ENCODE data around the gene ZSCAN32.

The ZSCAN32 gene

DNA sequence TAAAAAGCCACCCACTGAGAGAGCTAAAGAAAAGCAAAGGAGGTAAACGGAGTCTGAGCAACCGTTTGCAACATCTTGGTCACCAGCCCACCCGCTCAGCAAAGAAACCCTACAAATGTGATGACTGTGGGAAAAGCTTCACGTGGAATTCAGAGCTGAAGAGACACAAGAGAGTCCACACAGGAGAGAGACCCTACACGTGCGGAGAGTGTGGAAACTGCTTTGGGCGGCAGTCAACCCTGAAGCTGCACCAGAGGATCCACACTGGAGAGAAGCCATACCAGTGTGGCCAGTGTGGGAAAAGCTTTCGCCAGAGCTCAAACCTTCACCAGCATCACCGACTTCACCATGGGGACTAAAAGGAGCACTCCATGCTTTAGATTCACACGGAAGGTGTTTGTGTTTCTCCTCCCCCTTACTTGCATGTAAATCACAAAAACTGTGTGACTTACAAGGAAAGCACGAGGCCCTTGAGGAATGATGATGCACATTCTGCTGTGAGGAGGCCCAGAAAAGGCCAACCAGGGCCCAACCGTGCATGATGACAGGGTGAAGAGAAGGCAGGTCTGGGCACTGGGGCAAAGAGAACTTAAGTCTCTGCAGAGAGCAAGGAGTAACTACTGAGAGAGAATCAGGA is 7.9 kb upstream of the ZSCAN32 start:
- Histone ChIP-seq H3F3A (ENCODE audit: insufficient read depth) (no peaks in the 10 kb centered on the region), H3K27me3 (ENCODE audit: low read length) (no peaks in the 10 kb centered on the region), H3K9me3 (ENCODE audit: insufficient read depth, low read length) (peaks cover 32% of the 10 kb centered on the region; the same call in 1 of the 2 replicates), H3K4me2 (ENCODE audit: low read depth, low read length, poor library complexity, severe bottlenecking) (no peak overlapping the region), H3K79me2 (ENCODE audit: insufficient read depth, low read length) (peaks cover 4% of the 10 kb centered on the region; the same call in 1 of the 2 replicates), H3K9me2 (replicated peaks; ENCODE audit: insufficient read depth, low read length) (no peaks in the 10 kb centered on the region), H3K9ac (ENCODE audit: low read length) (no peak overlapping the region), H4K20me1 (ENCODE audit: low read depth, low read length) (no peaks in the 10 kb centered on the region), H3K36me3 (ENCODE audit: low read length) (peaks cover 58% of the 10 kb centered on the region), H2AFZ (ENCODE audit: low read depth, low read length, severe bottlenecking) (no peak overlapping the region), H3K4me3 (ENCODE audit: insufficient read depth, low read length, poor library complexity, severe bottlenecking) (no peak overlapping the region), H3K27ac (ENCODE audit: low read depth, low read length) (no peak overlapping the region)
- no peak for TF ChIP-seq EZH2phosphoT487 (conservative IDR thresholded peaks at IDR 0.05; ENCODE audit: low read length)
- TF ChIP-seq, protein P1, sequence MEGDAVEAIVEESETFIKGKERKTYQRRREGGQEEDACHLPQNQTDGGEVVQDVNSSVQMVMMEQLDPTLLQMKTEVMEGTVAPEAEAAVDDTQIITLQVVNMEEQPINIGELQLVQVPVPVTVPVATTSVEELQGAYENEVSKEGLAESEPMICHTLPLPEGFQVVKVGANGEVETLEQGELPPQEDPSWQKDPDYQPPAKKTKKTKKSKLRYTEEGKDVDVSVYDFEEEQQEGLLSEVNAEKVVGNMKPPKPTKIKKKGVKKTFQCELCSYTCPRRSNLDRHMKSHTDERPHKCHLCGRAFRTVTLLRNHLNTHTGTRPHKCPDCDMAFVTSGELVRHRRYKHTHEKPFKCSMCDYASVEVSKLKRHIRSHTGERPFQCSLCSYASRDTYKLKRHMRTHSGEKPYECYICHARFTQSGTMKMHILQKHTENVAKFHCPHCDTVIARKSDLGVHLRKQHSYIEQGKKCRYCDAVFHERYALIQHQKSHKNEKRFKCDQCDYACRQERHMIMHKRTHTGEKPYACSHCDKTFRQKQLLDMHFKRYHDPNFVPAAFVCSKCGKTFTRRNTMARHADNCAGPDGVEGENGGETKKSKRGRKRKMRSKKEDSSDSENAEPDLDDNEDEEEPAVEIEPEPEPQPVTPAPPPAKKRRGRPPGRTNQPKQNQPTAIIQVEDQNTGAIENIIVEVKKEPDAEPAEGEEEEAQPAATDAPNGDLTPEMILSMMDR (IDR thresholded peaks at IDR 0.05; ENCODE audit: insufficient read depth, low read length, poor library complexity, severe bottlenecking), result no peak

DNA sequence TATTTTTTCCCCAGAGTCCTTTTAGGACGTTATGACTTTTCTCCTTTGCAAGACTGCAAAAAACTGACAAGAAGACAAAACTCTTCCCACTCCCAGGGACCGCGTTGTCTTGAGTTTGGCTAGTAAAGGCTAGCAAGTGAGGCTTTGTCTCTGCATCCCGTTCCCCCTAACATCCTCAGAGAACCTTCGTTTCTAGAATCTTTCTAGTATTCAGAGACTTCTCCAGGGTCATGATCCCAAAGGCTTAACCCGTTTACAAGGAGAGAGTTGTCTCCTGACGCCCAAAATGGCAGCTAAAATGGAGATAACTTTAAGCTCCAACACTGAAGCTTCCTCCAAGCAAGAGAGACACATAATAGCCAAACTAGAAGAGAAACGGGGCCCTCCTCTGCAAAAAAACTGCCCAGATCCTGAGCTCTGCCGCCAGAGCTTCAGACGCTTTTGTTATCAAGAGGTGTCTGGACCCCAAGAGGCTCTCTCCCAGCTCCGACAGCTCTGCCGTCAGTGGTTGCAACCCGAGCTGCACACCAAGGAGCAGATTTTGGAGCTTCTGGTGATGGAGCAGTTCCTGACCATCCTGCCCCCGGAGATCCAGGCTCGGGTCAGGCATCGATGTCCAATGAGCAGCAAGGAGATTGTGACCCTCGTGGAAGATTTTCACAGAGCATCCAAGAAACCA is 1.1 kb upstream of the ZSCAN32 start:
- Histone ChIP-seq H4K20me1 (ENCODE audit: low read depth, low read length) (no peaks in the 10 kb centered on the region), H3K4me3 (ENCODE audit: insufficient read depth, low read length, poor library complexity, severe bottlenecking) (peak overlapping the region; percentile 63), H3K9me2 (replicated peaks; ENCODE audit: insufficient read depth, low read length) (no peaks in the 10 kb centered on the region), H3K36me3 (ENCODE audit: low read length) (peaks cover 29% of the 10 kb centered on the region), H3K27ac (ENCODE audit: low read depth, low read length) (peak overlapping the region; percentile 42), H3K4me2 (ENCODE audit: low read depth, low read length, poor library complexity, severe bottlenecking) (peak overlapping the region; percentile 82), H3K79me2 (ENCODE audit: insufficient read depth, low read length) (peaks cover 58% of the 10 kb centered on the region), H2AFZ (ENCODE audit: low read depth, low read length, severe bottlenecking) (peak overlapping the region; percentile 31), H3K9ac (ENCODE audit: low read length) (peak overlapping the region; percentile 95), H3F3A (ENCODE audit: insufficient read depth) (no peaks in the 10 kb centered on the region), H3K27me3 (ENCODE audit: low read length) (no peaks in the 10 kb centered on the region), H3K9me3 (ENCODE audit: insufficient read depth, low read length) (0 out of 2 replicates have a peak, but pooled peaks cover 3% of the 10 kb centered on the region)
- TF ChIP-seq, protein P1 (IDR thresholded peaks at IDR 0.05; ENCODE audit: insufficient read depth, low read length, poor library complexity, severe bottlenecking), result no peak
- no peak for TF ChIP-seq EZH2phosphoT487 (conservative IDR thresholded peaks at IDR 0.05; ENCODE audit: low read length)

DNA sequence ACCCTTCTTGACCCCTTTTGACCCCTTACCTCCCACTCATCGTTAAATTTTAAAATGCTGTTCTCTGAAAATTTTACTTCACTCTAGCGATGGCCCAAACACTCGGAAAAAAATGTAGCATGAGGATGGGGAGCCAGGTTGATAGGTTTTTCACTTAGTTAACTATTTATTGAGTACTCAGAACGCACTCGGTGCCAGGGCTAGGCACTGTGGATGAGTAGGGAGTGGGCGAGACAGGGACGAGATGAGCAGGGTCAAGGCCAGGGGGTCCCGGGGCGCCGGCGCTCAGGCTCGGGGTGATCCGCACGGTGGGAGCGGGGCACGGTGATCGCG is 392 bp downstream of the ZSCAN32 start:
- peak overlapping the region; percentile 95 for H3K9ac ChIP-seq (ENCODE audit: low read length)
- no peaks in the 10 kb centered on the region for H3K9me2 ChIP-seq (replicated peaks; ENCODE audit: insufficient read depth, low read length)
- peaks cover 72% of the 10 kb centered on the region for H3K79me2 ChIP-seq (ENCODE audit: insufficient read depth, low read length)
- H3F3A ChIP-seq (ENCODE audit: insufficient read depth), result no peaks in the 10 kb centered on the region
- H3K27me3 ChIP-seq (ENCODE audit: low read length), result no peaks in the 10 kb centered on the region
- TF ChIP-seq, protein P1 (IDR thresholded peaks at IDR 0.05; ENCODE audit: insufficient read depth, low read length, poor library complexity, severe bottlenecking), result no peak
- TF ChIP-seq EZH2phosphoT487 (conservative IDR thresholded peaks at IDR 0.05; ENCODE audit: low read length), result no peak
- peak overlapping the region; percentile 82 for H3K4me2 ChIP-seq (ENCODE audit: low read depth, low read length, poor library complexity, severe bottlenecking)
- H4K20me1 ChIP-seq (ENCODE audit: low read depth, low read length), result no peaks in the 10 kb centered on the region
- H3K4me3 ChIP-seq (ENCODE audit: insufficient read depth, low read length, poor library complexity, severe bottlenecking), result peak overlapping the region; percentile 90
- no peaks in the 10 kb centered on the region for H3K9me3 ChIP-seq (ENCODE audit: insufficient read depth, low read length)
- H2AFZ ChIP-seq (ENCODE audit: low read depth, low read length, severe bottlenecking), result peak overlapping the region; percentile 88
- H3K27ac ChIP-seq (ENCODE audit: low read depth, low read length), result peak overlapping the region; percentile 27
- peaks cover 20% of the 10 kb centered on the region for H3K36me3 ChIP-seq (ENCODE audit: low read length)

All from SU-DHL-6 (cell line).